ENCODE results near the gene DDX54.
A peak's percentile ranks its signal among the peaks of the same experiment; 100 is the strongest.

Gene DDX54

GRCh38 chr12:113184098-113184899, 979 bp downstream of the DDX54 start:
- Histone ChIP-seq H3K27ac (ENCODE audit: low read length) (peak overlapping the region; percentile 80), H3K4me1 (ENCODE audit: control insufficient read depth in 1 of 2, insufficient read depth in 2 of 2, low read length in 2 of 2) (peaks cover 13 to 22% of the 10 kb centered on the region in 2 donors), H3K27me3 (ENCODE audit: low read depth, low read length) (no peaks in the 10 kb centered on the region), H3K4me3 (ENCODE audit: low read depth in 1 of 2, low read length in 2 of 2) (peak overlapping the region; percentile 78 to 95), H3K36me3 (ENCODE audit: control insufficient read depth in 1 of 2, insufficient read depth in 2 of 2, low read length in 2 of 2) (peaks cover 9 to 23% of the 10 kb centered on the region in 2 donors), H3K9me3 (ENCODE audit: control insufficient read depth in 1 of 2, low read length in 2 of 2) (no peaks in the 10 kb centered on the region)

DNA sequence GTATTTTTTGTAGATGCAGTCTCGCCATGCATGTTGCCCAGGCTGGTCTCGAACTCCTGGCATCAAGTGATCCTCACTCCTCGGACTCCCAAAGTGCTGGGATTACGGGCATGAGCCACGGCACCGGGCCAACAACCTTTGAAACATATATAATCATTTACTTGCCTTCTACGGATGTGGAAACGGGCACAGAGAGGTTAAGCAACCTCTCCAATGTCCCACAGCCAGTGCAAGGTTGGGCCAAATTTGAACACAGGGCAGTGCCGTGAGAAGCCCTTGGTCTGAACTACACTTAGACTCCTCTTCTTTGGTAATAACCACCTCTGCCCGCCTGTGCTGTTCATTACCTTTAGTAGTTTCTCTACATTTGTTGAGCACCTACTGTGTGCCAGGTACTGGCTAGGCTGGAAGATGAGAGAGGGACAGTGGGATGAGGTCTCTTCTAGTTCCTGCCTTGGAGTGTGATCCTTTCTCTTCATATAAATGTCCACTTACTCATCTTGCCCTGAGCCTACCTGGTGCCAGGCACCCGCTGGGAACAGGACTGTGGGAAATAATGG, 2.2 kb downstream of the DDX54 start:
- H3K27ac ChIP-seq (ENCODE audit: low read length): no peak overlapping the region
- H3K4me3 ChIP-seq (ENCODE audit: low read depth in 1 of 2, low read length in 2 of 2): no peak overlapping the region
- peaks cover 20 to 35% of the 10 kb centered on the region in 2 donors for H3K36me3 ChIP-seq (ENCODE audit: control insufficient read depth in 1 of 2, insufficient read depth in 2 of 2, low read length in 2 of 2)
- no peaks in the 10 kb centered on the region for H3K9me3 ChIP-seq (ENCODE audit: control insufficient read depth in 1 of 2, low read length in 2 of 2)
- peaks cover 13 to 22% of the 10 kb centered on the region in 2 donors for H3K4me1 ChIP-seq (ENCODE audit: control insufficient read depth in 1 of 2, insufficient read depth in 2 of 2, low read length in 2 of 2)
- H3K27me3 ChIP-seq (ENCODE audit: low read depth, low read length): no peaks in the 10 kb centered on the region

DNA sequence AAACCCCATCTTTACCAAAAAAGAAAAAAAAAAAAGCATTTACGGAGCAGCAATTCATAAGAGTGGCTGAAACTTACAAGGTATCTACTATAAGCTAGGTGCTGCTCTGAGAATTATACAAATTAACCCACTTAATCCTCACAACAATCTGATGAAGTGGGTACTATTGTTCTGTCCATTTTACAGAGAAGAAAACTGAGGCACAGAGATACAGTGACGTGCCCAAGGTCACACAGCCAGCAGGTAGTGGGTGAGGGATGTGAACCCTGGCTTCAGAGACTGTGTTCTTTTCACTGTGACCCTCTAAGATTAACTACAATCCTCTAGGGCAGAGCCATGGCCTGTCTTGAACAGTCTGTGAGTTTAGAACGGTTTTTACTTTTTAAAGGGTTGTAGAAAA, 3.3 kb downstream of the DDX54 start:
- Histone ChIP-seq H3K27ac (ENCODE audit: low read length) (no peak overlapping the region), H3K4me1 (ENCODE audit: control insufficient read depth in 1 of 2, insufficient read depth in 2 of 2, low read length in 2 of 2) (peaks cover 10 to 19% of the 10 kb centered on the region in 2 donors), H3K4me3 (ENCODE audit: low read depth in 1 of 2, low read length in 2 of 2) (no peak overlapping the region), H3K9me3 (ENCODE audit: control insufficient read depth in 1 of 2, low read length in 2 of 2) (peaks cover 7% of the 10 kb centered on the region in 2 donors), H3K27me3 (ENCODE audit: low read depth, low read length) (no peaks in the 10 kb centered on the region), H3K36me3 (ENCODE audit: control insufficient read depth in 1 of 2, insufficient read depth in 2 of 2, low read length in 2 of 2) (peaks cover 31 to 47% of the 10 kb centered on the region in 2 donors)

DNA sequence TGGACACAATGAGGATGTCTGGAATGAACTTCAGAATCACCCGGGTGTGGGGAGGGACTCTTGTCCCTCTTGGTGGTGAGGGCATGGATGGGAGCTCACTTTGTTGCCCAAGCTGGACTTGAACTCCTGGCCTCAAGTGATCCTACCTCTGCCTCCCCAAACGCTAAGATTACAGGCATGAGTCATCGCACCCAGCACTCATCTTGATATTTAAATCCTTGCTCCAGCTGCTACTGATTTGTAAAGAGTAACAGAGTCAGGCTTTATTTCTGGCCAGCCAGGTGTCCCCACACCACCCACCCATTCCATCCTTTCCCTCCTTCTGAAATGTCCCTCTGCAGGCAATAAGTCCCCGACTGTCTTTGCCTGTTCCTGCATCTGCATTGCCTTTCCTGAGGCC, 4.9 kb downstream of the DDX54 start:
- Histone ChIP-seq H3K4me3 (ENCODE audit: low read depth in 1 of 2, low read length in 2 of 2) (no peak overlapping the region), H3K9me3 (ENCODE audit: control insufficient read depth in 1 of 2, low read length in 2 of 2) (peaks cover 7 to 9% of the 10 kb centered on the region in 2 donors), H3K4me1 (ENCODE audit: control insufficient read depth in 1 of 2, insufficient read depth in 2 of 2, low read length in 2 of 2) (peaks cover 0 to 9% of the 10 kb centered on the region in 2 donors), H3K27ac (ENCODE audit: low read length) (no peak overlapping the region), H3K36me3 (ENCODE audit: control insufficient read depth in 1 of 2, insufficient read depth in 2 of 2, low read length in 2 of 2) (peaks cover 36 to 55% of the 10 kb centered on the region in 2 donors), H3K27me3 (ENCODE audit: low read depth, low read length) (no peaks in the 10 kb centered on the region)

DNA sequence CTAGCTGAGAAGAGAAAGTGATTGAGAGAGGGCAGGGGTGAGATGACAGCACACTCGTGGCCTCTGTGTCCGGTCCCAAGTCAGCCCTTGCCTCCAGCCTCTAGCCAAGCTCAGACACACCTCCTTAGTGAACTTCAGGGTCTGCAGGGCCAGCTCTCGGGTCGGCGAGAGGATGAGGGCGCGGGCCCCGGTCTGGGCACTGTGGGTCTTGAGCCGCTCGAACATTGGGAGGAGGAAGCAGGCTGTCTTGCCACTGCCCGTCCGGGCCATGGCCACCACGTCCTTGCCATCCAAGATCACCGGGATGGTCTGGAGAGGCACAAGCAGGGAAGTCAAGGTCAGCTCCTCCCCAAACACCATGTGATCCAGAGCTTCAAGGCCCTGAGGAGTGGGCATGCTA, 6.3 kb downstream of the DDX54 start:
- Histone ChIP-seq H3K4me3 (ENCODE audit: low read depth in 1 of 2, low read length in 2 of 2) (no peak overlapping the region), H3K36me3 (ENCODE audit: control insufficient read depth in 1 of 2, insufficient read depth in 2 of 2, low read length in 2 of 2) (peaks cover 39 to 58% of the 10 kb centered on the region in 2 donors), H3K4me1 (ENCODE audit: control insufficient read depth in 1 of 2, insufficient read depth in 2 of 2, low read length in 2 of 2) (peaks cover 0 to 4% of the 10 kb centered on the region in 2 donors), H3K27ac (ENCODE audit: low read length) (no peak overlapping the region), H3K9me3 (ENCODE audit: control insufficient read depth in 1 of 2, low read length in 2 of 2) (peaks cover 7 to 9% of the 10 kb centered on the region in 2 donors), H3K27me3 (ENCODE audit: low read depth, low read length) (no peaks in the 10 kb centered on the region)

GRCh38 chr12:113174461-113175384, 10.6 kb downstream of the DDX54 start:
- Histone ChIP-seq H3K9me3 (ENCODE audit: control insufficient read depth in 1 of 2, low read length in 2 of 2) (peaks cover 7 to 9% of the 10 kb centered on the region in 2 donors), H3K4me3 (ENCODE audit: low read depth in 1 of 2, low read length in 2 of 2) (no peak overlapping the region), H3K36me3 (ENCODE audit: control insufficient read depth in 1 of 2, insufficient read depth in 2 of 2, low read length in 2 of 2) (peaks cover 66 to 89% of the 10 kb centered on the region in 2 donors), H3K27ac (ENCODE audit: low read length) (no peak overlapping the region), H3K27me3 (ENCODE audit: low read depth, low read length) (no peaks in the 10 kb centered on the region), H3K4me1 (ENCODE audit: control insufficient read depth in 1 of 2, insufficient read depth in 2 of 2, low read length in 2 of 2) (no peaks in the 10 kb centered on the region)

GRCh38 chr12:113173081-113173698, 12.1 kb downstream of the DDX54 start:
- Histone ChIP-seq H3K4me3 (ENCODE audit: low read depth in 1 of 2, low read length in 2 of 2) (no peak overlapping the region), H3K9me3 (ENCODE audit: control insufficient read depth in 1 of 2, low read length in 2 of 2) (peaks cover 7 to 9% of the 10 kb centered on the region in 2 donors), H3K4me1 (ENCODE audit: control insufficient read depth in 1 of 2, insufficient read depth in 2 of 2, low read length in 2 of 2) (no peaks in the 10 kb centered on the region), H3K36me3 (ENCODE audit: control insufficient read depth in 1 of 2, insufficient read depth in 2 of 2, low read length in 2 of 2) (peaks cover 52 to 87% of the 10 kb centered on the region in 2 donors), H3K27ac (ENCODE audit: low read length) (no peak overlapping the region), H3K27me3 (ENCODE audit: low read depth, low read length) (no peaks in the 10 kb centered on the region)

DNA sequence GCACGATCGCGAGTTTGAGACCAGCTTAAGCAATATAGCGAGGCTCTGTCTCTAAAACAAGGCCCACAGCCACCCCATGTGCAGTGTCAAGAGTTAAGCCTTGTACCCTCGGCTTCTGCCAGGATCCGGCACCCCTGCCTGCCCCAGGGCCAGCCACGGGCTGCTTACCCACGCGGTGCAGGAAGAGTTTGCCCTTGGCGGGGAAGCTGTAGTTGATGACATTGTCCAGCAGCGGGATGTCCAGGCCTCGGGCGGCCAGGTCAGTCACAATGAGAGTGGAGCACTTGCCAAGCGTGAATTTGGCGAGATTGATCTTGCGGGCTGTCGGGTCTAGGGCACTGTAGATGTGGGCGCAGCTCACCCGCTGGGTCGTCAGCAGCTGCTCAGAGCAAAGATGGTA, 13.1 kb downstream of the DDX54 start:
- Histone ChIP-seq H3K27me3 (ENCODE audit: low read depth, low read length) (no peaks in the 10 kb centered on the region), H3K4me1 (ENCODE audit: control insufficient read depth in 1 of 2, insufficient read depth in 2 of 2, low read length in 2 of 2) (no peaks in the 10 kb centered on the region), H3K36me3 (ENCODE audit: control insufficient read depth in 1 of 2, insufficient read depth in 2 of 2, low read length in 2 of 2) (peaks cover 43 to 87% of the 10 kb centered on the region in 2 donors), H3K9me3 (ENCODE audit: control insufficient read depth in 1 of 2, low read length in 2 of 2) (peaks cover 2 to 4% of the 10 kb centered on the region in 2 donors), H3K4me3 (ENCODE audit: low read depth in 1 of 2, low read length in 2 of 2) (no peak overlapping the region), H3K27ac (ENCODE audit: low read length) (no peak overlapping the region)

DNA sequence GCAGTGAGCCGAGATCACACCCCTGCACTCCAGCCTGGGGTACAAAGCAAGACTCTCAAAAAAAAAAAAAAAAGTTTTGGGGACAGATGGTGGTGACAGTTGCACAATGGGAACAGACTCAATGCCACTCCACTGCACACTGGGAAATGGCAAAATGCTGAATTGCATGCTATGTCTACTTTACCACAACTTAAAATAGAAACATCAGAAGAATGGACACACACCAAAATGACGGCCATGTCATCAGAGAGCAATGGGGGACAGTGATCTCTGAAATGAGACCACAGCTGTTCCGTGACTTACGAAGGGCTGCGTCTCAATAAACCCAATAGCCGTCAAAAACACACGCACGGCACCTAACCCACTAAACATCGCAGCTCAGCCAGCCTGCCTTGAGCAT, 13.7 kb downstream of the DDX54 start:
- no peak overlapping the region for H3K27ac ChIP-seq (ENCODE audit: low read length)
- no peak overlapping the region for H3K4me3 ChIP-seq (ENCODE audit: low read depth in 1 of 2, low read length in 2 of 2)
- H3K27me3 ChIP-seq (ENCODE audit: low read depth, low read length): no peaks in the 10 kb centered on the region
- no peaks in the 10 kb centered on the region for H3K4me1 ChIP-seq (ENCODE audit: control insufficient read depth in 1 of 2, insufficient read depth in 2 of 2, low read length in 2 of 2)
- no peaks in the 10 kb centered on the region for H3K9me3 ChIP-seq (ENCODE audit: control insufficient read depth in 1 of 2, low read length in 2 of 2)
- peaks cover 40 to 87% of the 10 kb centered on the region in 2 donors for H3K36me3 ChIP-seq (ENCODE audit: control insufficient read depth in 1 of 2, insufficient read depth in 2 of 2, low read length in 2 of 2)

GRCh38 chr12:113170926-113171325, 14.4 kb downstream of the DDX54 start:
- Histone ChIP-seq H3K4me1 (ENCODE audit: control insufficient read depth in 1 of 2, insufficient read depth in 2 of 2, low read length in 2 of 2) (no peaks in the 10 kb centered on the region), H3K27ac (ENCODE audit: low read length) (no peak overlapping the region), H3K27me3 (ENCODE audit: low read depth, low read length) (no peaks in the 10 kb centered on the region), H3K36me3 (ENCODE audit: control insufficient read depth in 1 of 2, insufficient read depth in 2 of 2, low read length in 2 of 2) (peaks cover 41 to 87% of the 10 kb centered on the region in 2 donors), H3K4me3 (ENCODE audit: low read depth in 1 of 2, low read length in 2 of 2) (no peak overlapping the region), H3K9me3 (ENCODE audit: control insufficient read depth in 1 of 2, low read length in 2 of 2) (no peaks in the 10 kb centered on the region)
